GM19035 (cell line): ENCODE measurements around the gene TRIM26.
"Not testable (repeated sequence)": the region's sequence is repeated elsewhere in the genome, so short reads cannot be mapped to it uniquely, and the experiment has no call there.

ENCODE experiments used
- ATAC-seq: cut with Tn5 transposase; IDR thresholded peaks from one replicate; pipeline ENCODE4 v1.9.1; 2021; ENCODE audit not compliant: unreplicated experiment

The TRIM26 gene

GRCh38 chr6:30171677-30172471 is 41.3 kb downstream of the TRIM26 start:
- ATAC-seq: no peak

GRCh38 chr6:30169658-30170614 is 43.3 kb downstream of the TRIM26 start:
- ATAC-seq: no peak

GRCh38 chr6:30168741-30169140 is 44.5 kb downstream of the TRIM26 start:
- ATAC-seq: no peak

GRCh38 chr6:30167101-30167500 is 46.1 kb downstream of the TRIM26 start:
- ATAC-seq: no peak

GRCh38 chr6:30165238-30165637 is 48.0 kb downstream of the TRIM26 start:
- not testable (repeated sequence) for ATAC-seq

DNA sequence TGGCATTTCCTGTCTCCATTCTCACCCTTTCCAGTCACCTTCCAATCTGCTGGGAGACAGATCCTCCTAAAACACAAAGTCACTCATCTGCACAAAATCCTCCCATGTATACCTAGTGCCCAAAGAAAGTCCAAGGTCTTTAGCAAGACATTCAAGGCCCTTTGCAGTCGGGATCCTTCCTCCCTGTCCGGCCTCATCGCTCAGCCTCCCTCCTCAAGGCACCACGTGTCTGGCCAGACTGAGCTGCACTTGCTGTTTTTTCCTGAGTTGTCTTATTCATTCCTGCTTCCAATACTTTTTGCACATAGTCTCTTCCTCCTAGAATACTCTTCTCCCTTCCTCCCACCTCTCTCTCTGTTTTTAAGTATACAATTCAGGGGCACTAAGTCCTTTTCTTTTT is 48.5 kb downstream of the TRIM26 start:
- no peak for ATAC-seq

- ATAC-seq: no peak
These were observed 49.1 kb downstream of the TRIM26 start for GRCh38 chr6:30163918-30164654.

- ATAC-seq: no peak
These were observed 49.9 kb downstream of the TRIM26 start, which contains the start of gene TRIM15 for GRCh38 chr6:30163090-30163917. TSS of gene TRIM15 (plus strand) at chr6:30163546. CDS start at chr6:30163685, 139 bp downstream.

GRCh38 chr6:30162265-30163089 is 50.7 kb downstream of the TRIM26 start:
- ATAC-seq: no peak

GRCh38 chr6:30160785-30161531 is 52.2 kb downstream of the TRIM26 start, which contains the start of gene TRIM10:
TSS of gene TRIM10 (minus strand) at chr6:30161211. CDS start at chr6:30160858, 353 bp downstream.
- ATAC-seq: no peak

GRCh38 chr6:30160008-30160784 is 53.0 kb downstream of the TRIM26 start:
- ATAC-seq: no peak

DNA sequence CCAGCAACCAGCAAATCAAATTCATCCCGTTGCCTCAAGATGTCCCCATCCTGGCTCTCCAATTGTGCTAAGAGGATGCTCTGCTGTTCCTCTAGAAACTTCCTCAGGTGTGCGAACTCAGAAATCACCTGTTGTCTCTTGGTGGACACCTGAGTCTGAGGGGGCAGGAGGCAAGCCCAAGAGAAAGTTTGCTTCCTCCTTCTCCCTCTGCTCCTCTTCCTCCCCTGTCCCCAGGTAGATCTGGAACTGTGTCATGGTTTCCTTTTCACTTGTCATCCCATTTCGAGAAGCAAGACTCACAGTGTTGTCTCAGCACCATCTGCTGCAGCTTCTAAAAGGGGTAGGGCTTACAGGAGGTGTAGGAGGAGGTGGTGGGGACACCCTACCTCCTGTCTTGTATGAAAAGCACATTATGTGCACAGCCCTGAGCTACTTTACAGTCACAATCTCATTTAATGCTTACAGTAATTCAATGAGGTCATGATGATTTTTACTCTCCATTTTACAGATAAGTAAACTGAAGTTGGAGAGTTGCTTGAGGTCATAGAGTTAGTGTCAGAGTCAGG is 54.6 kb downstream of the TRIM26 start:
- no peak for ATAC-seq

DNA sequence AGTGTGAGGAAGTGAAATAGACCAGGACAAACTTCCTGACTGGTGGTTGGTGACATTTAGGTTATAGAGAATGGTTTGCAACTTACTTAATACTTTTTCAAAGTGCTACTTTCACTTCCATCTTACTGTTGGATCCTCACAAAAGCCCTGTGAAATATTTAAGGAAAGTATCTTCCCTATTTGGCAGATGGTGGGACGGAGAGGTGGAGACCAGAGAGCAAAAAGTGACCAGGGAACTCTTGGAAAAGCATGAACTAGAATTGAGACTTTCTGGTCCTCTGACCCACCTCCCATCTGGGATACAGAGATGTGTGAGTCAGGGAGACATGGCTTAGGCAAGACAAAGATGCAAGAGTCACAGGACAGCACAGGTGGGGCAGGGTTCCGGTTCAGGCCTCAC is 55.2 kb downstream of the TRIM26 start:
- no peak for ATAC-seq

DNA sequence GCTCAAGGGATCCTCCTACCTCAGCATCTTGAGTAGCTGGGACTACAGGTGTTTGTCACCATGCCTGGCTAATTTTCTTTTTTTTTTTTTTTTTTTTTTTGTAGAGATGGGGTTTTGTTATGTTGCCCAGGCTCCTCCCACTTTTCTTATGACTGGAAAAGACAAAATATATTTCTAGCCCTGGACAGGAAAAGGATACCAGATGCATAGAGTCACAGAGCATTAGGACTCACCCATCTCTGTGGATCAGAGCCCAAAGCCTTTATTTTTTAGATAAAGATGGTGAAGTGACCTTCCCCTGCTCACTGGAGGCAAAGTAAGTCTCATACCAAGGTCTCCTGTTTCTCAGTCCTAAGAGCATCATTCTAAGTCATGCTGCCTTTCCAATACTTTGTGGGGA is 55.6 kb downstream of the TRIM26 start:
- no peak for ATAC-seq

- ATAC-seq: no peak
These were observed 56.4 kb downstream of the TRIM26 start for GRCh38 chr6:30156774-30157173.

- ATAC-seq: no peak
These were observed 57.0 kb downstream of the TRIM26 start for GRCh38 chr6:30156262-30156599.

DNA sequence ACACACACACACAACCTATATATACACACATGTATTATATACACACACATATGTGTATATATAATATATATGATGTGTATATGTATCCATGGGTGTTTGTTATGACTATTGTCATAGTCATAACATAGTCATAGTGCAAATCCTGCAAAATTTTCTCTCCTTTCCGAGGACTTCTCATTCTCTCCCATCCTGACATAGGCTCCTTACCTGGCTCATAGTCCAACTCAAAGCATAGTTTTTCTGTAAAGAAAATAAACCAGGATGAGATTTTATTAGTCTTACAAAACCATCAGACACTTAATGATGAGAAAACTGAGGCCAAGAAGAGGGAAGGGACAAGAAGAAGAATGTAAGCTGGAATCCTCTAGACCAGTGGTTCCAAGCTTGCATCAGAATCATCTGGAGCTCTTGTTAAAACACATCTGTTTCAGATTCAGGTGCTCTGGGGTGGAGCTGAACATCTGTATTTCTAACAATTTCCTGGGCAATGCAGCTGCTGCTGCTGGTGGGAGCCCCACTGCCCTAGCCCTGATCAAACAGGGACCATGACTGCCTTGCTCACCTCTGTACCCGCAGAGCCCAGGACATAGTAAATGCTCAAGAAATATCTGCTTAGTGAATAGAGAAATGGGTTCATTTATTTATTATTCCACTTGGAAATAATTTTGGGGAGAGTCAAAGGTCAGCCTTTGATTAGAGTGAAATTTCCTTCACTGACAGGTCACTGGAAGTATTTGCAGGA is 57.5 kb downstream of the TRIM26 start:
- ATAC-seq: no peak
